Uterine smooth muscle cell (primary cell): ENCODE results near the gene DBP. TPM values are rescaled to one million over a fixed set of nuclear protein-coding genes. Genes with fewer than 3 reads are reported as not detected.

ENCODE experiments used
- total RNA-seq: library from RNA; depleted of rRNA; stranded (reverse); fragments of >200 nt; gene quantifications from 2 replicates; pipeline ENCODE4 v1.2.3, GENCODE V29; 2014

Gene DBP
- total RNA-seq: 3.9 and 7.6 TPM in 2 replicates

GRCh38 chr19:48636859-48637448 lies at the start of gene DBP:
TSS of gene DBP (minus strand) at chr19:48637379. CDS start at chr19:48636994, 385 bp downstream.

GRCh38 chr19:48672994-48673393 lies 35.8 kb upstream of the DBP start, which contains the start of gene NTN5:
TSS of gene NTN5 (minus strand) at chr19:48673017. CDS start at chr19:48670986, 2,031 bp downstream.

GRCh38 chr19:48646001-48646721 lies 9.0 kb upstream of the DBP start, which contains the start of gene CA11:
TSS of gene CA11 (minus strand) at chr19:48646187. CDS start at chr19:48645632, 555 bp downstream.

GRCh38 chr19:48618916-48619691 lies 18.1 kb downstream of the DBP start, which contains the start of the genes RPL18 and SPHK2:
TSS of gene RPL18 (minus strand) at chr19:48619178. CDS start at chr19:48619143, 35 bp downstream.
TSS of gene SPHK2 (plus strand) at chr19:48619506. CDS start at chr19:48620515, 1,009 bp downstream.

GRCh38 chr19:48614436-48615230 lies 22.5 kb downstream of the DBP start, which contains the start of gene FAM83E:
TSS of gene FAM83E (minus strand) at chr19:48615076. CDS start at chr19:48613372, 1,704 bp downstream.

GRCh38 chr19:48606463-48607358 lies 30.5 kb downstream of the DBP start, which contains the start of gene SPACA4:
TSS of gene SPACA4 (plus strand) at chr19:48606742. CDS start at chr19:48606979, 237 bp downstream.

Other genes starting within 250 kb of the DBP start
- gene KDELR1, start 245.8 kb downstream of the DBP start, total RNA-seq: 36.3 and 56.2 TPM in 2 replicates
- 0.25 and 0.33 TPM in 2 replicates for gene GRIN2D, start 243.7 kb downstream of the DBP start, total RNA-seq
- gene GRWD1, start 191.4 kb downstream of the DBP start, total RNA-seq: 28.5 and 40.9 TPM in 2 replicates
- gene KCNJ14, start 181.8 kb downstream of the DBP start, total RNA-seq: 0.33 and 0.37 TPM in 2 replicates
- gene CYTH2, start 168.0 kb downstream of the DBP start, total RNA-seq: 49.9 and 52.8 TPM in 2 replicates
- gene LMTK3, start 125.5 kb downstream of the DBP start, total RNA-seq: under 0.01 and 0.37 TPM in 2 replicates
- gene SULT2B1, start 85.2 kb downstream of the DBP start, total RNA-seq: not detected in 2 replicates
- gene SPACA4, start 30.6 kb downstream of the DBP start, total RNA-seq: not detected in 2 replicates
- gene FAM83E, start 22.3 kb downstream of the DBP start, total RNA-seq: 0.25 and 0.77 TPM in 2 replicates
- 1,690 and 1,891 TPM in 2 replicates for gene RPL18, start 18.2 kb downstream of the DBP start, total RNA-seq
- gene SPHK2, start 17.9 kb downstream of the DBP start, total RNA-seq: 7.4 and 8.4 TPM in 2 replicates
- 0.77 and 2.1 TPM in 2 replicates for gene CA11, start 8.8 kb upstream of the DBP start, total RNA-seq
- gene NTN5, start 35.6 kb upstream of the DBP start, total RNA-seq: not detected in 2 replicates
- 0.11 TPM in 1 of 2 replicates, not detected in the other for gene FUT2, start 58.6 kb upstream of the DBP start, total RNA-seq
- 1.1 and 1.2 TPM in 2 replicates for gene MAMSTR, start 82.3 kb upstream of the DBP start, total RNA-seq
- 0.44 and 0.87 TPM in 2 replicates for gene RASIP1, start 103.2 kb upstream of the DBP start, total RNA-seq
- gene IZUMO1, start 109.5 kb upstream of the DBP start, total RNA-seq: not detected in 2 replicates
- gene FUT1, start 115.3 kb upstream of the DBP start, total RNA-seq: 0.33 and 1.1 TPM in 2 replicates
- not detected in 2 replicates for gene FGF21, start 118.1 kb upstream of the DBP start, total RNA-seq
- 27.8 and 36.2 TPM in 2 replicates for gene BCAT2, start 173.7 kb upstream of the DBP start, total RNA-seq
- 6.0 and 16.1 TPM in 2 replicates for gene HSD17B14, start 199.1 kb upstream of the DBP start, total RNA-seq
- 12.0 and 15.5 TPM in 2 replicates for gene PLEKHA4, start 231.2 kb upstream of the DBP start, total RNA-seq
- gene PPP1R15A, start 235.0 kb upstream of the DBP start, total RNA-seq: 124 and 144 TPM in 2 replicates